B cell (primary cell): Measurements from ENCODE around the gene TCF12. TPM values are rescaled to one million over a fixed set of nuclear protein-coding genes. Genes with fewer than 3 reads are reported as not detected.

Experiments used
- ATAC-seq: fragments of 200-7000 bp; cut with Tn5 transposase; one replicate; pipeline ENCODE4 v1.10.0; 2021; ENCODE audit warnings: low read depth, mild to moderate bottlenecking, moderate number of reproducible peaks, moderate library complexity
- CTCF ChIA-PET: fragments of 350-600 bp; sonication (Branson Sonifier 250); formaldehyde crosslinking; loops from one replicate; lab custom pipeline; 2021; ENCODE audit warnings: antibody characterized with exemption, inconsistent platforms; lab: Charles Lee
- POLR2A ChIA-PET: fragments of 350-600 bp; sonication (Branson Sonifier 250); formaldehyde crosslinking; loops from one replicate; lab custom pipeline; 2021; ENCODE audit warnings: antibody characterized with exemption; lab: Charles Lee
- DNase-seq: peaks from one replicate; pipeline ENCODE4 v3.0.0; 2013
- H2AFZ ChIP-seq: 2 replicates; pipeline ENCODE4 v1.6.1; 2012; ENCODE audit warnings: mild to moderate bottlenecking, low read depth, low read length; ENCODE audit not compliant: insufficient read depth, poor library complexity, severe bottlenecking
- H3K27ac ChIP-seq, 2 donors: 1 replicate in 1 of 2; 2 replicates in 1 of 2; pipeline ENCODE4 v1.5.1; 2012 to 2013; ENCODE audit warnings: low read length in 2 of 2, mild to moderate bottlenecking in 2 of 2, moderate library complexity in 1 of 2
- H3K27me3 ChIP-seq, 4 experiments: fragments of 200-600 bp in 1 of 4; sonication (generic) in 1 of 4; replicated peaks in 1 of 4; 1 replicate in 2 of 4; 2 replicates in 2 of 4; pipeline versions ENCODE4 v1.6.1 to v1.7.0; 2013 to 2016; ENCODE audit warnings: low read length in 3 of 4, mild to moderate bottlenecking in 2 of 4, mixed read lengths in 1 of 4, moderate library complexity in 1 of 4; ENCODE audit not compliant: insufficient read depth in 4 of 4, control insufficient read depth in 3 of 4; ENCODE audit errors: control extremely low read depth in 1 of 4
- H3K36me3 ChIP-seq, 2 experiments: replicated peaks in 1 of 2; 1 replicate in 1 of 2; 2 replicates in 1 of 2; pipeline versions ENCODE4 v1.6.1 to v1.7.1; 2013; ENCODE audit warnings: low read length in 1 of 2; ENCODE audit not compliant: insufficient read depth in 2 of 2, control insufficient read depth in 1 of 2; ENCODE audit errors: control extremely low read depth in 1 of 2, extremely low read depth in 1 of 2
- H3K4me1 ChIP-seq, 2 donors: fragments of 200-600 bp in 1 of 2; sonication (generic) in 1 of 2; 1 replicate in 1 of 2; 2 replicates in 1 of 2; pipeline versions ENCODE4 v1.5.1 to v1.6.1; 2013 to 2017; ENCODE audit warnings: low read length in 2 of 2; ENCODE audit not compliant: control insufficient read depth in 2 of 2, insufficient read depth in 2 of 2
- H3K4me2 ChIP-seq: replicated peaks from 2 replicates; pipeline ENCODE3; 2012; ENCODE audit warnings: mild to moderate bottlenecking, low read depth, low read length; ENCODE audit not compliant: poor library complexity, severe bottlenecking
- H3K4me3 ChIP-seq, 5 experiments: fragments of 200-600 bp in 1 of 5; sonication (generic) in 1 of 5; 1 replicate in 3 of 5; 2 replicates in 2 of 5; pipeline versions ENCODE4 v1.5.1 to v1.7.0; 2011 to 2016; ENCODE audit warnings: low read length in 4 of 5, mild to moderate bottlenecking in 4 of 5, low read depth in 2 of 5, control low read depth in 1 of 5, moderate library complexity in 1 of 5; ENCODE audit not compliant: insufficient read depth in 1 of 5; ENCODE audit errors: control extremely low read depth in 1 of 5, extremely low read depth in 1 of 5
- H3K79me2 ChIP-seq: fragments of 200-600 bp; sonication (generic); one replicate; pipeline ENCODE4 v1.6.0; 2016; ENCODE audit warnings: low read length; ENCODE audit not compliant: control insufficient read depth, insufficient read depth
- H3K9ac ChIP-seq: fragments of 200-600 bp; sonication (generic); 2 replicates; pipeline ENCODE4 v1.6.1; 2017; ENCODE audit warnings: mild to moderate bottlenecking, low read length, moderate library complexity
- H3K9me3 ChIP-seq, 3 donors: one replicate each; pipeline versions ENCODE4 v1.6.1 to v1.7.1; 2013; ENCODE audit warnings: low read length in 2 of 3; ENCODE audit not compliant: control insufficient read depth in 2 of 3, insufficient read depth in 1 of 3; ENCODE audit errors: control extremely low read depth in 1 of 3
- H4K20me1 ChIP-seq: 2 replicates; pipeline ENCODE4 v1.6.0; 2012; ENCODE audit warnings: mild to moderate bottlenecking, low read length; ENCODE audit not compliant: insufficient read depth, control insufficient read depth, poor library complexity, severe bottlenecking
- H3K27ac Mint-ChIP-seq: one replicate; pipeline ENCODE4 v1.8.0; 2021; ENCODE audit warnings: mixed read lengths
- H3K27me3 Mint-ChIP-seq: one replicate; pipeline ENCODE4 v1.8.0; 2021; ENCODE audit warnings: mixed read lengths
- H3K4me1 Mint-ChIP-seq: one replicate; pipeline ENCODE4 v1.8.0; 2021; ENCODE audit warnings: mixed read lengths
- H3K4me3 Mint-ChIP-seq: one replicate; pipeline ENCODE4 v1.8.0; 2021; ENCODE audit warnings: mixed read lengths
- H3K9me3 Mint-ChIP-seq: one replicate; pipeline ENCODE4 v1.8.0; 2022; ENCODE audit warnings: mixed read lengths; ENCODE audit not compliant: insufficient read depth
- EZH2 ChIP-seq: IDR thresholded peaks from 2 replicates; pipeline ENCODE4 v1.6.1; 2012; ENCODE audit warnings: borderline replicate concordance, low read depth, mild to moderate bottlenecking, moderate library complexity, low read length; ENCODE audit not compliant: insufficient read depth, poor library complexity, severe bottlenecking
- WGBS: methylation state at CpG from one replicate; pipeline ENCODE4 v1.1.5; 2013; ENCODE audit warnings: missing lambda C conversion rate; ENCODE audit not compliant: insufficient coverage; 5-methylcytosine and 5-hydroxymethylcytosine counted together
- intact Hi-C: fragments of 100-400 bp; cut with micrococcal nuclease; formaldehyde crosslinking; loops from one replicate; pipeline ENCODE4 v1.10.0; 2022
- polyA plus RNA-seq: library from polyadenylated mRNA; depleted of rRNA; stranded (reverse); fragments of >200 nt; gene quantifications from 2 replicates; pipeline ENCODE4 v1.2.3, GENCODE V29; 2012
- total RNA-seq, 2 donors: library from RNA; stranded (reverse); fragments of 120-200 nt in 1 of 2; gene quantifications; 1 replicate in 1 of 2; 2 replicates in 1 of 2; pipeline versions ENCODE4 v1.2.3 to v1.2.4, GENCODE V29; 2013 to 2022
- TF ChIP-seq, protein P1 (sequence below): fragments of 200-600 bp; IDR thresholded peaks from one replicate; pipeline ENCODE4 v1.8.0; 2022; ENCODE audit warnings: antibody characterized with exemption, mild to moderate bottlenecking

TCF12 gene
- total and polyA plus RNA-seq, 2 donors (not counting 1 experiment from before 2014, with no cell fraction given) = 27.1 to 131 TPM

DNA sequence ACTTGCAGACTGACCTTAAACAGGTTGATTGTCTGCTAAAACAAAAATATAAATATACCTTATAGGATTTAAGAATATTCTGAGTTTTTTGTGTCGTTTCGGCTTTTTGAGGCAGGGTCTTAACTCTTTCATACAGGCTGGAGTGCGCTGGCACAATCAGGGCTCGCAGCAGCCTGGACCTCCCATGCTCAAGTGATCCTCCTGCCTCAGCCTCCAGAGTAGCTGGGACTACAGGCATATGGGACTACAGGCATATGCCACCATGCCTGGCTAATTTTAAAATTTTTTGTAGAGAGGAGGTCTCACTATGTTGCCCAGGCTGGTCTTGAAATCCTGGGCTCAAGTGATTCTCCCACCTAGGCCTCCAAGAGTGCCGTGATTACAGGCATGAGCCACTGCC is 113.9 kb downstream of the TCF12 start:
- intact Hi-C loops = no loop called here
- peaks cover 12% of the 10 kb centered on the region for H4K20me1 ChIP-seq
- no peak overlapping the region for H2AFZ ChIP-seq
- no peak overlapping the region for H3K4me3 Mint-ChIP-seq
- no peaks in the 10 kb centered on the region for H3K36me3 ChIP-seq
- no peak for DNase-seq
- H3K9me3 Mint-ChIP-seq = peaks cover 3% of the 10 kb centered on the region
- H3K4me1 ChIP-seq = peaks cover 10 to 17% of the 10 kb centered on the region in 2 donors
- H3K9ac ChIP-seq = no peak overlapping the region
- CTCF ChIA-PET = interaction anchor here (1.4 kb wide), 1 partner anchor 114 kb away, joined by 3 read pairs; no protein-coding TSS in a partner anchor
- TF ChIP-seq, protein P1, sequence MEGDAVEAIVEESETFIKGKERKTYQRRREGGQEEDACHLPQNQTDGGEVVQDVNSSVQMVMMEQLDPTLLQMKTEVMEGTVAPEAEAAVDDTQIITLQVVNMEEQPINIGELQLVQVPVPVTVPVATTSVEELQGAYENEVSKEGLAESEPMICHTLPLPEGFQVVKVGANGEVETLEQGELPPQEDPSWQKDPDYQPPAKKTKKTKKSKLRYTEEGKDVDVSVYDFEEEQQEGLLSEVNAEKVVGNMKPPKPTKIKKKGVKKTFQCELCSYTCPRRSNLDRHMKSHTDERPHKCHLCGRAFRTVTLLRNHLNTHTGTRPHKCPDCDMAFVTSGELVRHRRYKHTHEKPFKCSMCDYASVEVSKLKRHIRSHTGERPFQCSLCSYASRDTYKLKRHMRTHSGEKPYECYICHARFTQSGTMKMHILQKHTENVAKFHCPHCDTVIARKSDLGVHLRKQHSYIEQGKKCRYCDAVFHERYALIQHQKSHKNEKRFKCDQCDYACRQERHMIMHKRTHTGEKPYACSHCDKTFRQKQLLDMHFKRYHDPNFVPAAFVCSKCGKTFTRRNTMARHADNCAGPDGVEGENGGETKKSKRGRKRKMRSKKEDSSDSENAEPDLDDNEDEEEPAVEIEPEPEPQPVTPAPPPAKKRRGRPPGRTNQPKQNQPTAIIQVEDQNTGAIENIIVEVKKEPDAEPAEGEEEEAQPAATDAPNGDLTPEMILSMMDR = no peak
- no peak for TF ChIP-seq EZH2
- H3K27ac Mint-ChIP-seq = no peak overlapping the region
- H3K27ac ChIP-seq = no peak overlapping the region
- H3K27me3 ChIP-seq = no peaks in the 10 kb centered on the region
- peaks cover 46% of the 10 kb centered on the region for H3K4me1 Mint-ChIP-seq
- ATAC-seq = no peak
- no peak overlapping the region for H3K4me2 ChIP-seq
- no peaks in the 10 kb centered on the region for H3K9me3 ChIP-seq
- H3K79me2 ChIP-seq = peaks cover 61% of the 10 kb centered on the region
- WGBS = 96% methylated on average over 4 of the region's 5 CpGs
- POLR2A ChIA-PET = no interaction called here
- no peaks in the 10 kb centered on the region for H3K27me3 Mint-ChIP-seq
- no peak overlapping the region for H3K4me3 ChIP-seq

DNA sequence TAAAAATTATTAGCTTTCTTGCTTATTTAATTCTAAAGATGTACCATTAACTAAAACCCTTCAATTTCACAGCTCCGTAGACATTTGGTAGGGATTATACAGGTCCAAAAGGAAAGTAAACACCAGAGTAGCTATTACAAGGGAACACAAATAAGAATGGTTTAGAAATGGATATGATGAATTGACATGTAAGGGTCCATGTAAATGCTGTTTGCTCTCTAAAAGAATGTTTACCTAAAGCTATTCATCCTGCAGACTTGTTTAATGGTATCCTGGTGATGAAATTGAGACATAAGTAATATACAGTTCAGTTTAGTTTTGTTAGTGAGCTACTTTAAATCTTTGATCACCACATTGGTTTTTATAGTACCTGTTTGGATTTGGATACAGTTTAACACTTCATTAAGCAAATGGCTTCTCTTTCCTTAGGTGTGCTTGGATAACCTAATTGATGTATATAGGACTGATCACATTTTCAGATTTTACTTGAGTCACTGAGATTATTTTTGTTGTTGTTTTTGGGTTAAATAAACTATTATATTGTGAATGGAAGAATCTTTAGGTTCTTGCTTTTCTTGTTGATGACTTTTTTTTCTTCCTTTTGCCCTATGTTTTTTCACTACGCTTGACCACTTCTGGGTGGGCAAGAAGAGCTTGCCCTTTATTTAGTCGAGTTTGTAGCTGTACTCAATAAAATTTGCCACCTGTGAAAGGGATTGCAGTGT is 115.4 kb downstream of the TCF12 start:
- Histone ChIP-seq H3K27me3 (no peaks in the 10 kb centered on the region), H4K20me1 (peaks cover 12% of the 10 kb centered on the region), H3K4me2 (no peak overlapping the region), H3K9me3 (no peaks in the 10 kb centered on the region), H3K4me1 (peaks cover 12 to 22% of the 10 kb centered on the region in 2 donors), H3K36me3 (no peaks in the 10 kb centered on the region), H3K4me3 (no peak overlapping the region), H3K79me2 (peaks cover 62% of the 10 kb centered on the region), H3K27ac (no peak overlapping the region), H3K9ac (no peak overlapping the region), H2AFZ (no peak overlapping the region)
- intact Hi-C loops = no loop called here
- H3K9me3 Mint-ChIP-seq = no peaks in the 10 kb centered on the region
- TF ChIP-seq, protein P1 = no peak
- no peak for TF ChIP-seq EZH2
- no CpG with 5 or more reads among the region's 3 CpGs for WGBS
- ATAC-seq = no peak
- DNase-seq = no peak
- no peak overlapping the region for H3K27ac Mint-ChIP-seq
- CTCF ChIA-PET = interaction anchor here (0.9 kb wide), 1 partner anchor 26 kb away, joined by 3 read pairs; no protein-coding TSS in a partner anchor
- peaks cover 57% of the 10 kb centered on the region for H3K4me1 Mint-ChIP-seq
- no peak overlapping the region for H3K4me3 Mint-ChIP-seq
- POLR2A ChIA-PET = no interaction called here
- no peaks in the 10 kb centered on the region for H3K27me3 Mint-ChIP-seq
